ENCODE measurements around the gene LDLRAD4. TPM values are rescaled to one million over a fixed set of nuclear protein-coding genes. Genes with fewer than 3 reads are reported as not detected.

The LDLRAD4 gene
- total RNA-seq, 4 donors from 2014 or later: 20.4 to 40.4 (median 35.3) TPM

GRCh38 chr18:13440277-13441248 lies 222.0 kb downstream of the LDLRAD4 start:
- intact Hi-C loops (cut with DNase I): no loop called here
- no peak overlapping the region for H3K4me3 ChIP-seq
- H3K36me3 ChIP-seq: peaks cover 0 to 5% (median 0%) of the 10 kb centered on the region in 4 donors
- TF ChIP-seq POLR2A (IDR thresholded peaks at IDR 0.05; ENCODE audit: low read depth): no peak
- no peak for TF ChIP-seq POLR2AphosphoS5 (IDR thresholded peaks at IDR 0.05)
- TF ChIP-seq EP300 (IDR thresholded peaks at IDR 0.05): no peak
- TF ChIP-seq, protein P1, sequence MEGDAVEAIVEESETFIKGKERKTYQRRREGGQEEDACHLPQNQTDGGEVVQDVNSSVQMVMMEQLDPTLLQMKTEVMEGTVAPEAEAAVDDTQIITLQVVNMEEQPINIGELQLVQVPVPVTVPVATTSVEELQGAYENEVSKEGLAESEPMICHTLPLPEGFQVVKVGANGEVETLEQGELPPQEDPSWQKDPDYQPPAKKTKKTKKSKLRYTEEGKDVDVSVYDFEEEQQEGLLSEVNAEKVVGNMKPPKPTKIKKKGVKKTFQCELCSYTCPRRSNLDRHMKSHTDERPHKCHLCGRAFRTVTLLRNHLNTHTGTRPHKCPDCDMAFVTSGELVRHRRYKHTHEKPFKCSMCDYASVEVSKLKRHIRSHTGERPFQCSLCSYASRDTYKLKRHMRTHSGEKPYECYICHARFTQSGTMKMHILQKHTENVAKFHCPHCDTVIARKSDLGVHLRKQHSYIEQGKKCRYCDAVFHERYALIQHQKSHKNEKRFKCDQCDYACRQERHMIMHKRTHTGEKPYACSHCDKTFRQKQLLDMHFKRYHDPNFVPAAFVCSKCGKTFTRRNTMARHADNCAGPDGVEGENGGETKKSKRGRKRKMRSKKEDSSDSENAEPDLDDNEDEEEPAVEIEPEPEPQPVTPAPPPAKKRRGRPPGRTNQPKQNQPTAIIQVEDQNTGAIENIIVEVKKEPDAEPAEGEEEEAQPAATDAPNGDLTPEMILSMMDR (IDR thresholded peaks at IDR 0.05): no peak
- H3K4me1 ChIP-seq: peaks cover 14 to 37% (median 26%) of the 10 kb centered on the region in 4 donors
- DNase-seq (ENCODE audit: extremely low spot score): no peak
- H3K9me3 ChIP-seq: no peaks in the 10 kb centered on the region
- H3K27me3 ChIP-seq: no peaks in the 10 kb centered on the region
- no peak overlapping the region for H3K27ac ChIP-seq (replicated peaks in 1 of 4)
- WGBS: 91% methylated on average over 21 of the region's 25 CpGs

DNA sequence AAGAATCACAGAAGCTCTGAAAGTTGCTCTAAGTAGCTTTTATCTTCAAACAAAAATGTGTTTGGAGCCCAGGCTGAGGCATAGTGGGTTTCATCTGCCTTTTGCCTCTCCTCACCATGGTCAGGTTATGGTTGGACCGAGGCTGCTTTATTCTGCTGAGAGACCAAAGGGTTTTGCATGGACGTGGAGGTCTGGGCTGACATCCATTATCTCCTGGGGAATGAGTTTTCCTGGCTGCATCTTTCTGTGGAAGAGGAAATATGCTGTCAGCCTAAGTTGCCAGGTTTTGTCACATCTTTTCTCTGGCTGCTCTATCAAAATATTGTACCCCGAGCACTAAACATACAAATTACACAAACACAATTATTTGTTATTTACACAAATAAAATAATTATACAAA lies 223.2 kb downstream of the LDLRAD4 start:
- no peak for DNase-seq (ENCODE audit: extremely low spot score)
- peaks cover 0 to 5% (median 0%) of the 10 kb centered on the region in 4 donors for H3K36me3 ChIP-seq
- H3K27ac ChIP-seq (replicated peaks in 1 of 4): no peak overlapping the region
- no peak for TF ChIP-seq EP300 (IDR thresholded peaks at IDR 0.05)
- TF ChIP-seq POLR2A (IDR thresholded peaks at IDR 0.05; ENCODE audit: low read depth): no peak
- TF ChIP-seq, protein P1 (IDR thresholded peaks at IDR 0.05): no peak
- no peak for TF ChIP-seq POLR2AphosphoS5 (IDR thresholded peaks at IDR 0.05)
- intact Hi-C loops (cut with DNase I): no loop called here
- 56% methylated on average over 3 of the region's 3 CpGs for WGBS
- no peaks in the 10 kb centered on the region for H3K9me3 ChIP-seq
- H3K4me3 ChIP-seq: no peak overlapping the region
- H3K27me3 ChIP-seq: no peaks in the 10 kb centered on the region
- peaks cover 6 to 27% (median 22%) of the 10 kb centered on the region in 4 donors for H3K4me1 ChIP-seq

DNA sequence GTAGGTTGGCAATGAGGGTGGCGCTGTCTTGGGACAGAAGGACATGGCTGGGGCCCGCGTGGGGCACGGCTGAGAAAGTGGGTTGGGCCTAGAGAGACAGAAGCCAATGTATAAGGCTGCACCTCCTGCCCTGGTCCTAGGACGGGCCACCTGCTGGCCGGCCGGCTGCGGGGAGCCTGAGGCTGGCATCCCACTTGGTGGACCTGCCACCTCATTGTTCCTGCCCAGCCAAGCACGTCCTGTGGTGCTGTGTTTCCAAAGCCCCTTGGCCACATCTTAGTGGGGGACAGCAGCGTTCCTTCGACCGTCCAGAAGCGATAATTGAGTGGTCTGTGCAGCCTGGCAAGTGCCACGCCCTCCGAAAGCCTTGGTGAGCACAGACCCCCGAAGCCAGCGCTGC lies 223.9 kb downstream of the LDLRAD4 start:
- Histone ChIP-seq H3K27ac (replicated peaks in 1 of 4) (no peak overlapping the region), H3K4me1 (peaks cover 13 to 26% (median 23%) of the 10 kb centered on the region in 4 donors), H3K9me3 (no peaks in the 10 kb centered on the region), H3K4me3 (no peak overlapping the region), H3K27me3 (no peaks in the 10 kb centered on the region), H3K36me3 (peaks cover 0 to 5% (median 0%) of the 10 kb centered on the region in 4 donors)
- intact Hi-C loops (cut with DNase I): no loop called here
- no peak for DNase-seq (ENCODE audit: extremely low spot score)
- TF ChIP-seq POLR2A (IDR thresholded peaks at IDR 0.05; ENCODE audit: low read depth): no peak
- TF ChIP-seq, protein P1 (IDR thresholded peaks at IDR 0.05): no peak
- TF ChIP-seq EP300 (IDR thresholded peaks at IDR 0.05): no peak
- TF ChIP-seq POLR2AphosphoS5 (IDR thresholded peaks at IDR 0.05): no peak
- 94% methylated on average over 17 of the region's 17 CpGs for WGBS

GRCh38 chr18:13443552-13443951 lies 225.0 kb downstream of the LDLRAD4 start:
- Histone ChIP-seq H3K27ac (replicated peaks in 1 of 4) (no peak overlapping the region), H3K36me3 (peaks cover 0 to 5% (median 0%) of the 10 kb centered on the region in 4 donors), H3K4me1 (peaks cover 24 to 26% (median 25%) of the 10 kb centered on the region in 4 donors), H3K27me3 (no peaks in the 10 kb centered on the region), H3K4me3 (no peak overlapping the region), H3K9me3 (no peaks in the 10 kb centered on the region)
- DNase-seq (ENCODE audit: extremely low spot score): no peak
- 64% methylated on average over 14 of the region's 14 CpGs for WGBS
- intact Hi-C loops (cut with DNase I): no loop called here
- TF ChIP-seq EP300 (IDR thresholded peaks at IDR 0.05): no peak
- TF ChIP-seq, protein P1 (IDR thresholded peaks at IDR 0.05): no peak
- TF ChIP-seq POLR2A (IDR thresholded peaks at IDR 0.05; ENCODE audit: low read depth): no peak
- no peak for TF ChIP-seq POLR2AphosphoS5 (IDR thresholded peaks at IDR 0.05)
